Activated CD8-positive, alpha-beta memory T cell treated with anti-CD3 and anti-CD28 coated beads for 36 hours (primary cell): ENCODE data around the gene AQR. TPM values are rescaled to one million over a fixed set of nuclear protein-coding genes. Genes with fewer than 3 reads are reported as not detected.

Experiments used
- CTCF ChIA-PET: fragments of 350-600 bp; sonication (Branson Sonifier 250); formaldehyde crosslinking; loops from one replicate; lab custom pipeline; 2021; ENCODE audit warnings: antibody characterized with exemption; lab: Charles Lee
- POLR2A ChIA-PET: fragments of 350-600 bp; sonication (Branson Sonifier 250); formaldehyde crosslinking; loops from one replicate; lab custom pipeline; 2021; ENCODE audit warnings: antibody characterized with exemption; lab: Charles Lee
- total RNA-seq, 2 experiments: library from RNA; stranded (reverse); gene quantifications; one replicate each; pipeline ENCODE4 v1.2.3, GENCODE V29; 2021

The AQR gene
- total RNA-seq, 2 experiments from 2014 or later = 38.8 to 39.6 TPM

DNA sequence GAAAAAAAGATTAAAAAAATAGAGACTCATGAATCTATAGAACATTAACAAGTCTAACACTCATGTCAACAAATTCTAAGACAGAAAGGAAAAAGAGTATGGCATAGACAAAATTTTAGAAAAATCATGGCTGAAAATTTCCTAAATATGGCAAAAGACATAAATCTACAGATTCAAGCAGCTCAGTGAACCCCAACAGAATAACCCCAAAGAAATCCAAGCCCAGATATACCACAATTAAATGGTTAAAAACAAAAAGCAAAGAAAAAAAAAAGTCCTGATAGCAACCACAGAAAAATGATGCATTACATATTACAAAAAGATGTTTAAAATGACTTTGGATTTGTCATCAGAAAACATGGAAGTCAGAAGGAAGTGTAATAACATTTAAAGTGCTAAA lies 75.6 kb downstream of the AQR start:
- ChIA-PET CTCF (no interaction called here), POLR2A (no interaction called here)

DNA sequence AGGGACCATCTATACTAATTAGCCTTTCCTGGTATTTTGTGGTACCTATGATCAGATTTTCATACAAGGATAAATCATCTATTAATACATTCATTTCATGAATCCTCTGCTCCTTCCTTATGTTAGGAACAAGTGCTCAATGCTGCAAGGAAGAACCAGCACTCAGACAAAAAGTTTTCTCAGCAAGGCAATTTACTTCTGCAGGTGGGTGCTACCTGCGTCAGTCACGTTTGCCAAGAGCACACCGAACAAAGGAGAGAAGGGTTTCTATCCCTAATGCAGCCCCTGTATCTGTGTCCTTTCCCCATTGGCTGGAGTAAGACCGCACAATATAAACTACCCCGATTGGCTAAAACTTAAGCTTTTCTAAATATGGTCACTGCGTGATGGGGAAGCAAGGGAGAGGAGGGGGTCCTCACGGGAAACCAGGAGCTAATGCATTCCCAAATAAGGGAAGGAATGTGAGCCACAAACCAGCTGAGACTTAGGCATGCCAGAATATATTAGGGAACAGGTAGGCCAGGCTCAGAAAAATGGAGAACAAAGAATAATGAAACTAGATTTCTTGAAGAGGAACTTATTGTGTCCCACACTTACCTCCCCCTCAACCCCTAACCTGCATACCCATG lies 76.5 kb downstream of the AQR start:
- ChIA-PET CTCF (no interaction called here), POLR2A (no interaction called here)

DNA sequence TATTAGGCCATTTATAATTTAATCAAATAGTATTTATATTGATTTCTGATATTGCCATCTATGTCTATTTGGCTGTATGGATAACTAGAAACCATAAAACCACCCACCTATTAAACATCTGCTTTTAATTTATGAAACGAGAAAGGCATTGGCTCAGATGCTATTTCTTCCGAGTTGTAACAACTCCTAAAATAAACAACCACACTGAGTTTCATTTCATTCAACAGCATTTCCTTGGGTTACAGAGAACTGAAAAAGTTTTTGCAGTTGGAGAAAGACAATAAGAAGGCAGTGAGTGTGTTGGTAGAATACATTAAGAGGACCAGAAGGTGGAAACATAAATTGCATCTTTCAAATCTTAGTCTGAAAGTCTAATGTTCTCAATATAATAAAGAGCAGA lies 79.1 kb downstream of the AQR start:
- ChIA-PET POLR2A (no interaction called here), CTCF (no interaction called here)

DNA sequence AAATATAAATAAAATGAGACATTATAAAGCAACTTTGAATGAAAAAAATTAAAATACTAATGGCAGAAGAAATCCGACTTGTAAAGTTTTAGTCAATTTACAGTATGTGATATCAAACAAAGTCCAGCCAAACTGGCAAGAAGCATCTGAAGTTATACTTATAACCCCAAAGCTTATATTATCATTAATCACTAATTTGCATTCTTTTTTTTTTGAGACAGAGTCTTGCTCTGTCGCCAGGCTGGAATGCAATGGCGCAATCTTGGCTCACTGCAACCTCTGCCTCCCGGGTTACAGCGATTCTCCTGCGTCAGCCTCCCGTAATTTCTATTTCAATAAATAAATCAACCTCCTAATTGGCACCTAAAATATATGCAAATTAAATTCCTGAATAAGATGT lies 80.1 kb downstream of the AQR start:
- ChIA-PET CTCF (no interaction called here), POLR2A (no interaction called here)

DNA sequence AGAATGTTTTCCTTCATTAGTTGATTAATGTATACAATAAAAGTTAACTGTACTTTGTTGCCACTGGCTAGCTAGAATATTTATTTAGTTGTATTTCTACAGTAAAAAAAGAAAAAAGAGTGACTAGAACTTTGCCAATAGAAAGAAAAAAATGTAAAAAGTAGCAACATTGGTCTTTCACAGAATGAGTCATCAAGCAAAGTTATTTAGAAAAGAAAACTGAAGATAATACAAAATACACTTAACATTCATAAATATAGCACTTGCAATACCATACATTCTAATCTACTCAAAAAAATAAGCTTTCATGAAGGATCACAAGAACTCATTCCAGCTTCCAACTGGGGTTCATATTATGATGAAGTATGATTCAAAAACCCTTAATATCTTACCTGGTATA lies 83.4 kb downstream of the AQR start:
- ChIA-PET POLR2A (no interaction called here), CTCF (no interaction called here)

DNA sequence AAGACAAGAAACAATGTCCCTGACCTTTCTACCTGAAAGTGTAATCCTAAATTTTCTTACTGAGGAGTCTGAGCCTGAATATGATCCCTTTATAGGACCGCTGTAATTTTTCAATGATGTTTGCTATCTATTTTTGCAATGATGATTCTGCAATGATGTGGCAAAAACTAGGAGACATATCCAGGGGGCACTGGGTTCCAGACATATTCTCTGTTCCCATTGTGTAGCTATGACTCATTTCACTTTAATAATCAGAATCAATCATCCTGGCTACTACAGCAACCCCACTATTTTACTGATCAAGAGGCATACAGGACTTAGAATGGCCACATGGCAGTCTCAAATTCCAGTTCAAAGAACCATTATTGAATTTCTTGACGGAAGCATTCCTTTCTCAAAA lies 85.9 kb downstream of the AQR start:
- CTCF ChIA-PET = no interaction called here
- POLR2A ChIA-PET = no interaction called here

DNA sequence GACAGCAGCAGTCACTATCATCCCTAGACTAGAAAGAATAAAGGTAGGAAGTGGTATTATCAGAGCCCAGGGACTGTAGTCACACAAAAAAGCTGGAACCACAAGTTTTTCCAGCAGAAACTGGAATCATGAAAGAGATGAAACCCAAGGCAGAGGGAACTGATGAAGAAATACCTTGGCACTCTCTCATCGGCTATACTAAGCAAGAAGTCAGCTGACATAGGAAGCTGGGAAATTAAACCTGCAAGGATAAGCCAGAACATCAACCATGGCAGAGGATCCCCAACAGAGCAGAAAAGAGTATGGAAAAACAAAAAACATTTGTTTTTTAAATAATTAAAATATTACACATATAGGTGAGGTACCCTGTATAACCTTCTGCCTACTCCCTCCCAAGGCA lies 86.5 kb downstream of the AQR start:
- ChIA-PET CTCF (no interaction called here), POLR2A (no interaction called here)

DNA sequence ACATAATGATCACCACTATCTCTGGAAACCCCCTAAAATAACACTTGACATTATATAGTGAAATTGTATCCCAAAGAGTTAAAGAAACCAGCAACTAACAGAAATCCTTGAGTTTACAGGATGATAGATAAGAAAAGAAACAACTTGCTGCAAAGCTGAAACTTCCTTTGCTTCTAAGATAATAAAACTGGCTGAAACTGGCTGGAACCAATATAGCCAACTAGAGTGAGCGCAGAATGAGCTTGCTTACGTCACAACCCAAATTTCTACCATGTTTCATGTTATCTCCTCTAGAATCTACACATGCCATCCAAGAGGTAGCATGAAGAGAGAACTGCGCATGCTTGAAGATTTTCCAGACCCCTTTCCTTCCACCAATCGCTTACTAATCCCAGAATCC lies 90.4 kb downstream of the AQR start:
- CTCF ChIA-PET = no interaction called here
- POLR2A ChIA-PET = no interaction called here

DNA sequence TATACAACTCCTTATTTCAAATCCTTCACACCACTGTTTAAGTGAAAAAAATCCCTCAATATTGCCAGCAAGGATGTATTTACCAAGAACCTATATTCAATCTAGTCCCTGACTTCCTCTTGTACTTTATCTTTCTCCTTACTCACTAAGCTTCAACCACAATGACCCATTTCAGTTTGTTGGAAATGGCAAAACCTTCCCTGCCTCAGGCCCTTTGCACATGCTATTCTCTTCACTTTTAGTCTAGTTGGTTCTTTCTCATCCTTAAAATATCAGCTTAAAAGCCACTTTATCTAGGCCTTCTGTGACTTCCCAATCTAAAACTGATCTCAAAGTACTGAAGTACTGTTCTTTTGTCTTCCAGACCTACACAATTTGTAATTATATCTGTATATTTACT lies 92.9 kb downstream of the AQR start:
- POLR2A ChIA-PET = no interaction called here
- CTCF ChIA-PET = no interaction called here

DNA sequence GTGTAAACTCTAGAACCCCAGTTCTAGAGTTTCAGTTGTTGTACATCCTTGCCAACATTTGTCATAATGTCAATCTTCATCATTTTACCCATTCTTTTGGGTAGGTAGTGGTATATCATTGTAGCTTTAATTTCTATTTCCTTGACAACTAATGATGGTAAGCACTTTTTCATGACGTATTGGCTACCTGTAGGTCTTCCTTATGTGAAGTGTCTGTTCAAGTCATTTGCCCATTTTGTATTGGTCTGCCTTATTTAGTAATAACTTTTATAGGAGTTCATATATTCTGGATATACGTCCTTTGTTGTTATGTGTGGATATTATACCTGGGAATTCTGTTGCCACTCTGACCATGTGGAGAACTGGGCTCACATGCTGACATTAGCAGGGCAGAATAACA lies 100.4 kb downstream of the AQR start:
- ChIA-PET CTCF (no interaction called here), POLR2A (no interaction called here)

DNA sequence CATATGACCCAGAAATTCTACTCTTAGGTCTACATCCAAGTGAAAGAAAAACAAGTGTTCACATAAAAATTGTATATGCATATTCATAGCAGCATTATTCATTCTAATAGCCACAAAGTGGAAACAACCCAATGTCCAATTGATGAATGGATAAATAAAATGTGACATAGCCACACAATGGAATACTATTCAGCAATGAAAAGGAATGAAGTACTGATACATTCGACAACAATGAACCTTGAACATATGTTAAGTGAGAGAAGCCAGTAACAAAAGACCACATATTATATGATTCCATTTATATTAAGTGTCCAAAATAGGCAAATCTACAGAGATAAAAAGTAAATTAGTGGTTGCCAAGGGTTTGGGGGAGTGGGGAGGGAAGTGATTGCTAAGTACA lies 104.0 kb downstream of the AQR start:
- ChIA-PET CTCF (no interaction called here), POLR2A (no interaction called here)

DNA sequence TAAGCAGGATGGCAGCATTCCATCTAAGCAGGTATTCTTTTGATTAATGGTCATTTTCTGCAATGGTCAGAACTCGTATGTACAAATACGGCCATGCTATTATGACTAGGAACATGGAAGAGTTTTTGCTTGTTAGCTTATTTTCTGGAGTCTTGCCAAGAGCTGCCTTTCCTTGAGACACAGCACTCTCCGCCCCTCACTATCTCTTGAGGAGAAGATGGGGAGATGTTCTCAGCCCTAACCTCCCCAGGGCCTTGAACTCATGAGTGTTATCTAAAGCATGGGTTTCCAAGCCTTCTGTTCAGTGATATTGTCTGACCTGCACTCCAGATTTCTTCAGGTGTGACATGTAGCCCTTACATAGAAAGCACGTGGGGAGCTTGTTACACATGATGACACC lies 108.3 kb downstream of the AQR start:
- POLR2A ChIA-PET = no interaction called here

DNA sequence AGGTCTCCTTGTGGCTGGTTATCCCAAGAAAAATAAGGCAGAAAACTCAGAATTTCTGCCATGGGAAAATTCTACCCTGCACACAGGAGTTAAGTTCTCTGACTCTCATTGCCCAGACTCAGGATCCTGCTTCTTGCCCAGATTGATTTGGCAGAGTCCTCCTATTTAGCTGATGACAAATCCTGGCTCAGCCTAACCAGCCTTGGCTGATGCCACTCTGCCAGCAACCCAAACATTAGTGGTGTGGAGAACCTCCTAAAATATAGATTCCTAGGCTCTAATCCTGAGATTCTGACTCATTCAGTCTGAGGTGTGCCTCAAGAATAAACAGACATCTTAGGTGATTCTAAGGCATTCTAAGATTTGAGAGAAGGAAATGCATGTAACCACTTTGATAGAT lies 113.6 kb downstream of the AQR start:
- ChIA-PET POLR2A (no interaction called here), CTCF (no interaction called here)

More for the DNA sequence above, 108.3 kb downstream of the AQR start:
- CTCF ChIA-PET = no interaction called here

DNA sequence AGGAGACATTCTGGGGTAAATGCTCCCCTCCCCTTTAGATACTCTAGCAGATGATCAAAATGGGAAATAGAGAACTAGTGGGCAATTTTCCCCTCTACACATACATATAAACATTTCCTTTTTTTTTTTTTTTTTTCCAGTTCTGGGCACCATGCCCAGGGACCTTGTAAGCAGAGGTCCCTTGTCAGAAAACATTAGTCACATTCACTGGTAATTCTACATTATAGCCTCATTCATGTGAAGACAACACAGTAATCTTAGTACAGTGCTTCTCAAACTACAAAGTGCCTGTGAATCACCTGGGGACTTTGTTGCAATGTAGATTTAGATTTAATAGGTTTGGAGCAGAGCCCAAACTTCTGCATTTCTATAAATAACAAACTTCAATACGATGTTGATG lies 114.1 kb downstream of the AQR start:
- POLR2A ChIA-PET = no interaction called here
- CTCF ChIA-PET = interaction anchor here (0.6 kb wide), 1 partner anchor 113 kb away, joined by 4 read pairs; no protein-coding TSS in a partner anchor

DNA sequence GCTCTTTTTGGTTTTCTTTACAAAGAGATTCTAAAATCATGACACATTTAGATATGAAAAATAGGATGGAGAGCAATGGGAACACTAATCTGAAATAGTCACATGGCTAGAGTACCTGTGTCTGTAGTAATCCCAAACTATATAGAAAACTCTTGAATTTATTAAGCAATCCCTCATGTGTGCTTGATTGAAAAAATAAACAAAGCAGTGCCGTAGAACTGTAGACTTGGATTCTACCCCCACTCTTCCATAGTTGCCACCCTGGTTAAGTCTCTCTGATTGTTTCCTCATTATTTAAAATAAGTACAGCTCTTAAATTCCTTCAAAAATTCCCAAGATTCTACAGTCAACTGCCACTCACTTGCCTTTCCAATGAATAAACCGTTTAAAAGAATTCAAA lies 115.3 kb downstream of the AQR start:
- CTCF ChIA-PET = interaction anchor here (0.7 to 1.0 kb wide), 2 partner anchors 25 to 63 kb away, joined by 3 read pairs; no protein-coding TSS in a partner anchor

DNA sequence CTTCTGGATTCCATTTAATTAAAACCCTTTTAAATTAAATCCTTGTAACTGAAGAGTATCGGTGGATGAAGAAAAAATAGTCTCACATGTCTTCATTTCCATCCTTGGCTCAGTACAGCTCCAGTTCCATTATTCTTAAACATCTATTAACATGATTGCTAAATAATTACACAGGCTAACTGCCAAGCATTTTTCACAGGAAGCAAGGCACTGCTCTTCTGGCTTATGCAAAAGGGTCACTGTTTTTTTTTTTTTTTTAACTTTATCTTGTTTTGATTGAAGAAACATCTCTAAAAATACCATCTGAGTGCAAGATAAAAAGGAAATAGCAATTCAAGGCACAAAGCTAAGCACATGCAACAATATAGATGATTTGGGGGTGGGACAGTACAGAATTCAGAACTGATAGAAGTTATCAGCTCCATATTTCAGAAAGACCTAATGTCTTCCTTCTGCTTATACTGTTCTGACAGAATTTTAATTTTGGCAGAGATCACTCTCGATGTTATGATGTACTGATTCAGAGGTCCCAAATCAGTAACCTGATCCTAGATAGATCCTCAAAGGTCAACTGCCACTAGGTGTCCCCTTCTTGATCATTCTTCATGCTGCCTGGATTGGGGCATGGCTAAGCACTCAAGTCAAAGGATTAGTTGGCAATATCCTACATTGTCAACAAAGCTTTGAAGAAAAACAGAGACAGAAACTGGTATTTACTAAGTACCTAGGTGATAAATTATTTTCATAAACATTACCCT lies 116.4 kb downstream of the AQR start:
- POLR2A ChIA-PET = interaction anchor here (0.6 to 0.7 kb wide), 2 partner anchors 222 to 992 kb away, joined by 3 to 4 read pairs; no protein-coding TSS in a partner anchor
- CTCF ChIA-PET = interaction anchor here (0.7 kb wide), 1 partner anchor 24 kb away, joined by 3 read pairs; no protein-coding TSS in a partner anchor

More for the DNA sequence above, 115.3 kb downstream of the AQR start:
- POLR2A ChIA-PET = no interaction called here

DNA sequence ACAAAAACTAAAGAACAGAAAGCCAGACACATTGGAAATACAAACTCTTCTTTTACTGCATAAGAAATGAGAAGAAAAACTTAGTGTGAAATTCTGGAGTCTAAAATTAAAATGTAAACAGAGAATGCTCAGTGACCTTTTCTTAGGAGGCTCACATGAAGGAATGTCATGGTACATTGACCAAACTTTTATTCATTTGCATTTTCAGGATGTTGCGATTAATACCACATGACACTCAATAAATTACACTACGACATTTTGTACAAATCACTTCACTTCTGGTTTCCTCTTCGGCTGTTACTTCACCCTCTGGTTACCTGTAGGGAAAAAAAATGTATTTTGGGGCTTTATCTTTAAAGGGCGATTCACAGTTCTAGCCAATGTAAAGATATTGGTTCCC lies 117.8 kb downstream of the AQR start:
- ChIA-PET POLR2A (interaction anchor here (0.7 kb wide), 1 partner anchor 126 kb away, joined by 3 read pairs; no protein-coding TSS in a partner anchor), CTCF (no interaction called here)

DNA sequence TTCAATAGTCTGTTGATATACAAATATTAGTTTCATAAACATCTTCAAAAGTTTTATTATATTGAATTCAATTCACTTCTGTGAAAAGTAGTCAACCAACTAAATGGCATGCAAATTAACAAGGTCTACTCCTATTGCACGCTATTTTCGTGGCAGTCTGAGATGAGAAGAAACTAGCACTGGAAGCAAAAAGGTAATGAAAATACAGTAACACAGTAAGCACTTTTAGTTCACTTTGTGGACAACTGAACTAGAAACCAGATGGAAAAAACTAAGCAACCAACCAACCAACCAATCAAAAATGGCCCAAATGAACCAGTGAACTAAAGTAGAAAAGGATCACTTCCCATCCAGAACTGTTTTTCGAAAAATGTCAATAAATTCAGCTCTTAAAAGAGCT lies 118.5 kb downstream of the AQR start:
- POLR2A ChIA-PET = no interaction called here
- CTCF ChIA-PET = no interaction called here

DNA sequence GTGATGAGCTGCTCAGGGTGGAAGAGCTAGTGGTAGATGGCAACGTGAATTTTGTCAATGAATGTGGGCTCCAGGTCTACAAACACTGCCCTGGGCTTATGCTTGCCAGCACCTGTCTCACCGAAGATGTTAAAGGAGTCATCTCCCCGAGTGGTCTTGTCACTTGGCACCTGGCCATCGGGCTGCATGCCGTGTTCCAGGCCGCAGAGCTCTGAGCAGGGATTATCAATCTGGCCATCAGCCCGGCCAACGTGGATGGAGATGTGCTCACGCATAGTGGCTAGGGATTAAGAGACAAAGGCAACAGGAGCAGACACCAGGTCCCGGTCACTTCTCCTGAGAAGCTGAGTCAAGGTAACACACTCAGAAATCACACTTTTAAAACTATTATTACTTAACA lies 119.4 kb downstream of the AQR start:
- CTCF ChIA-PET = no interaction called here

DNA sequence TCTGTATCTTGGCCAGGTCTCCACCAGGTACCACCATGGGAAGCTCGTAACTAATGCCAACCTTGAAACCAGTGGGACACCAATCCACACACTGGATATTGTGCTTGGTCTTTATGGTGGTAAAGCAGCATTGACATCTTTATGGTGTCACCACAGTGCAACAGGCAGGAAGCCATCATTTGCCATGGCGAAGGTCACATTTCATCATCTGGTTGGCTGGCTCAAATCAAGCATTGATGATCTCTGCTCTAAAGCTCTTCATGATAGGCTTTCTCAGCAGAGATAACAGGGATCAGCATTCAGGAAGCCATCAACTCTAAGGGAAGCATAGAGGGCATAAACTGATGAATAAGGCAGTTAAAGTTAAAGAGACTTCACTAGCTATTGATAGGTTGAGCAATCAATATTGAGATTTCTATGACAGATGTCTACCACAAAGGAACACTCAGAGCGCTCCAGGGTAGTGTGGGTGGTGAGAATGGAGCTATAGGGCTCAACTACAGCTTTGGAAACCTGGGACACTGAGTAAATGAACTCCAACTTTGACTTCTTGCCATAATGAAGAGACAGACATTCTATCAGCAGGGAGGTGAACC lies 120.1 kb downstream of the AQR start:
- ChIA-PET POLR2A (no interaction called here), CTCF (no interaction called here)

More for the DNA sequence above, 119.4 kb downstream of the AQR start:
- POLR2A ChIA-PET = no interaction called here

DNA sequence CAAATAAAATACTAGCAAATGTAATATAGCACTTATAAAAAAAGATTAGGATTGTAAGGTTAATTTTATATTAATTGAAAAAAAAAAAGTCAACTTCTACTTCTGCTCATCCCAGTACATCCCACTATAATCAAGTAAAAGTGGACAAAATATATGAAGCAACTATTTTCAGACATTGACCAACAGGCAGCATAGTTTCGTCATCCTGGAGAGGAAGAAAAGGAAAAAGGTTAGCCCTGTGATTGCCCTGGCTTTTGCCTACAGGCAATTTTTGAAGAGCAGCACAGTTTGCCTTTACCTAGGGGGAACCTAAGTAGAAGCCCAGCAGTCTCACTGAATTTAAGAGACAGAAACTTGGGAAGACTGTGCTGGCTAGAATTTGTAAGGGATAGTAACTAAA lies 121.9 kb downstream of the AQR start:
- ChIA-PET CTCF (no interaction called here), POLR2A (no interaction called here)
